Panc1 (cell line): ENCODE measurements around the gene TSR3.

Experiments
- POLR2AphosphoS5 ChIP-seq: IDR thresholded peaks from 2 replicates; pipeline ENCODE4 v1.6.1; 2012; ENCODE audit warnings: mild to moderate bottlenecking, low read depth, low read length, moderate library complexity
- TCF7L2 ChIP-seq: IDR thresholded peaks from 2 replicates; pipeline ENCODE4 v1.6.1; 2011; ENCODE audit warnings: mild to moderate bottlenecking, low read depth, low read length, inconsistent platforms
- TF ChIP-seq, protein P1 (sequence below): fragments of 450-650 bp; IDR thresholded peaks from 2 replicates; pipeline ENCODE4 v1.5.1; 2017; ENCODE audit warnings: mild to moderate bottlenecking

DNA sequence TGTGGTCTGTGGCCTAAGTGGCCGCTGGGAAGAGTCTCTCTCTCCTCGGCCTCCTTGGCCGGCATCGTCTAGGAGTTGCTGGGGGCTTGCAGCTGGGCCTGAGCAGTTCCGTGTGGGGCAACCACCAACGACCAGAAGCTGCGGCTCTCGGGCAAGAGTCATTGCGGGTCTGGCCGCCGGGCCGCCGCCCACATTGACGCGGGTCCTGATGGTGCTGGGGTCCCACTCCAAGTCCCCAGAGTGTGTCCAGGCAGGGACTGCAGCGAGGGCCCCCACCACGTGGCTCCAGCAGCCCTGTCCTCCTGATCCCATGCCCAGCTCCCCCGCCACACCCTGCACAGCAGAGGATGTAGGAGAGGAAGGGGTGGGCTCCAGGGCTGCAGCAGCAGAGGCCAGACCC lies 31.9 kb upstream of the TSR3 start:
- TF ChIP-seq POLR2AphosphoS5, result no peak
- TF ChIP-seq, protein P1, sequence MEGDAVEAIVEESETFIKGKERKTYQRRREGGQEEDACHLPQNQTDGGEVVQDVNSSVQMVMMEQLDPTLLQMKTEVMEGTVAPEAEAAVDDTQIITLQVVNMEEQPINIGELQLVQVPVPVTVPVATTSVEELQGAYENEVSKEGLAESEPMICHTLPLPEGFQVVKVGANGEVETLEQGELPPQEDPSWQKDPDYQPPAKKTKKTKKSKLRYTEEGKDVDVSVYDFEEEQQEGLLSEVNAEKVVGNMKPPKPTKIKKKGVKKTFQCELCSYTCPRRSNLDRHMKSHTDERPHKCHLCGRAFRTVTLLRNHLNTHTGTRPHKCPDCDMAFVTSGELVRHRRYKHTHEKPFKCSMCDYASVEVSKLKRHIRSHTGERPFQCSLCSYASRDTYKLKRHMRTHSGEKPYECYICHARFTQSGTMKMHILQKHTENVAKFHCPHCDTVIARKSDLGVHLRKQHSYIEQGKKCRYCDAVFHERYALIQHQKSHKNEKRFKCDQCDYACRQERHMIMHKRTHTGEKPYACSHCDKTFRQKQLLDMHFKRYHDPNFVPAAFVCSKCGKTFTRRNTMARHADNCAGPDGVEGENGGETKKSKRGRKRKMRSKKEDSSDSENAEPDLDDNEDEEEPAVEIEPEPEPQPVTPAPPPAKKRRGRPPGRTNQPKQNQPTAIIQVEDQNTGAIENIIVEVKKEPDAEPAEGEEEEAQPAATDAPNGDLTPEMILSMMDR, result no peak
- no peak for TF ChIP-seq TCF7L2
